ENCODE data around the gene MAD1L1. TPM values are rescaled to one million over a fixed set of nuclear protein-coding genes. Genes with fewer than 3 reads are reported as not detected.

The MAD1L1 gene
- total RNA-seq, 1 donor from 2014 or later, result 53.8 TPM

GRCh38 chr7:2070151-2070763 lies 162.5 kb downstream of the MAD1L1 start:
- no peaks in the 10 kb centered on the region for H3K9me3 Mint-ChIP-seq
- H3K36me3 Mint-ChIP-seq (ENCODE audit: low read depth), result peaks cover 2% of the 10 kb centered on the region
- no peaks in the 10 kb centered on the region for H3K27me3 Mint-ChIP-seq (ENCODE audit: low read depth)
- peaks cover 36% of the 10 kb centered on the region for H3K4me1 Mint-ChIP-seq
- no peak overlapping the region for H3K4me3 Mint-ChIP-seq
- DNase-seq (ENCODE audit: low read depth, low spot score), result no peak
- peak overlapping the region; percentile 27 for H3K27ac Mint-ChIP-seq (ENCODE audit: unreplicated experiment)
- TF ChIP-seq CTCF (conservative IDR thresholded peaks at IDR 0.05), result no peak

DNA sequence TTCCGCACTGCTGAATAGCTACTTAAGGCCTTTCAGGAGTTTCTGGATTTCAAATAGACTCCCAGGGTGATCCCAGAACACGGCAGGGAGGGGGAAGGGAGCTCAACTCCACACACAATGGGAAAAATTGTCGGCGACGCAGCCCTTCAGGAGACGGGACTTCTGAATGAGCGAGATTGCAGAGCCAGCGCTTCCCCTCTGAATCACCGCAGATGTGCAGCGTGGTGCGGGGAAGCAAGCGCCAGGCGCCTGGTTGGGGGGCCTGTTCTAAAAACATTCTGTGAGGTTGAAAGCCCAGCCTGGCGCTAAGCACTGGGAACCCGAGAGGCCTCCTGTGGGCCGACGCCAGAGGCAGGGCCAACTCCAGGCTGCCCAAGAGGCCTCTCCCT lies 163.3 kb downstream of the MAD1L1 start:
- peak overlapping the region; percentile 59 for H3K4me3 Mint-ChIP-seq
- peak overlapping the region; percentile 94 for H3K27ac Mint-ChIP-seq (ENCODE audit: unreplicated experiment)
- H3K36me3 Mint-ChIP-seq (ENCODE audit: low read depth), result peaks cover 2% of the 10 kb centered on the region
- no peak for TF ChIP-seq CTCF (conservative IDR thresholded peaks at IDR 0.05)
- no peaks in the 10 kb centered on the region for H3K27me3 Mint-ChIP-seq (ENCODE audit: low read depth)
- H3K9me3 Mint-ChIP-seq, result no peaks in the 10 kb centered on the region
- DNase-seq (ENCODE audit: low read depth, low spot score), result peak; percentile 40
- peaks cover 39% of the 10 kb centered on the region for H3K4me1 Mint-ChIP-seq

- H3K4me1 Mint-ChIP-seq, result peaks cover 43% of the 10 kb centered on the region
- no peaks in the 10 kb centered on the region for H3K9me3 Mint-ChIP-seq
- no peaks in the 10 kb centered on the region for H3K27me3 Mint-ChIP-seq (ENCODE audit: low read depth)
- no peak for TF ChIP-seq CTCF (conservative IDR thresholded peaks at IDR 0.05)
- peak; percentile 9 for DNase-seq (ENCODE audit: low read depth, low spot score)
- H3K27ac Mint-ChIP-seq (ENCODE audit: unreplicated experiment), result peak overlapping the region; percentile 94
- H3K36me3 Mint-ChIP-seq (ENCODE audit: low read depth), result peaks cover 2% of the 10 kb centered on the region
- peak overlapping the region; percentile 59 for H3K4me3 Mint-ChIP-seq
Measured at GRCh38 chr7:2068693-2069471, 163.9 kb downstream of the MAD1L1 start.

DNA sequence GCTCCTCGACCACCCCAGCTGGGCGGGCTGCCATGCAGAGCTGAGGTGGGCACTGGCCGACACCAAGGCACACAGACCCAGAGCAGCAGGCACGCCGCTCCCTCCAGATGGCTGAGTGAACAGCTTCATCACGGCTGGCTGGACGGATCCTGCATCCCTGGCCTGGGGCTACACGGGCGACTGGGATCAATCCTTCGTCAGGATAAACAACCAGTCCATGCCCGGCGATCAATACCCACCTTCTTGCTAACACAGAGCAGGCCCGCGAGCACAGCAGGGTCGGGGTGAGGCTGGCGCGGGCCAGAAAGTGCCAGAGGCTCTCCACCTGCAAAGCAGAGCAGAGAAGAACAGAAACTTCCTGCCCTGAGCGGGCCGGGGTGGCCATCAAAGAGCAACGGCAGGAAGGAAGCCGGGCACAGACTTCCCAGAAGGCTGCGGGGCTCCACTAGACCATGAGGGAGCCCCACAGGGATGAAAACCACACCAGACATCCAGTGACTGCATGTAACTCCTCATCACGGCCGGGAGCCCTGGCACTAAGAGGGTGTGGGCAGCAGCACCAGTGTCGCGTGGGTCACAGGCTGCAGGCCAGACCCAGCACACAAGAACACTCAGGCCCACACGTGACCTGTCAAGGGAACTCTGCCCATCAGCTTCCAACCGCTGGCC lies 166.4 kb downstream of the MAD1L1 start:
- Mint-ChIP-seq H3K36me3 (ENCODE audit: low read depth) (peaks cover 2% of the 10 kb centered on the region), H3K27me3 (ENCODE audit: low read depth) (no peaks in the 10 kb centered on the region), H3K27ac (ENCODE audit: unreplicated experiment) (no peak overlapping the region), H3K4me1 (peaks cover 49% of the 10 kb centered on the region), H3K4me3 (no peak overlapping the region), H3K9me3 (no peaks in the 10 kb centered on the region)
- no peak for DNase-seq (ENCODE audit: low read depth, low spot score)
- TF ChIP-seq CTCF (conservative IDR thresholded peaks at IDR 0.05), result no peak

DNA sequence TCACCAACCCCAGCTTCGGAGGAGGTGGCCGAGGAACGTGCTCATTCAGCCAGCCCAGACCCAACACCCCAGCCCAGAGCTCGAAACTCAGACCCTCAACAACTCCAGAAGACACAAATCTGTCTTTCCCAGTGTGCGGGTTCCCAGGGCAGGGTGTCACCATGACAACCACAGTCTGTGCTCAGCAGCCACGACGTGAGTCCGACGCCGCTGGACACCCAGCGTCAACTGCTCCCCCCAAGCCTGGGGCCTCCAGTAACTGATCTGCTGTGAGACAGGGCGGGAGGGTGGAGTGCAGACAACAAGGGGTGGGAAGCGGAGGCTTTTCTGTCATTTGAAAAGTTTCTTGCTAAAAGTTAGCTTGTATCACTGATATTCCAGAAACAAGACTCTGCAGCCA lies 167.2 kb downstream of the MAD1L1 start:
- peak overlapping the region; percentile 12 for H3K27ac Mint-ChIP-seq (ENCODE audit: unreplicated experiment)
- H3K36me3 Mint-ChIP-seq (ENCODE audit: low read depth), result peaks cover 6% of the 10 kb centered on the region
- H3K9me3 Mint-ChIP-seq, result peaks cover 2% of the 10 kb centered on the region
- TF ChIP-seq CTCF (conservative IDR thresholded peaks at IDR 0.05), result no peak
- no peak overlapping the region for H3K4me3 Mint-ChIP-seq
- DNase-seq (ENCODE audit: low read depth, low spot score), result peak; percentile 14
- peaks cover 43% of the 10 kb centered on the region for H3K4me1 Mint-ChIP-seq
- no peaks in the 10 kb centered on the region for H3K27me3 Mint-ChIP-seq (ENCODE audit: low read depth)

All from neural crest cell (in vitro differentiated cells).